GM12892 (cell line): ENCODE data around the gene EMILIN2.

Source experiments
- POLR2A ChIP-seq: IDR thresholded peaks from 2 replicates; pipeline ENCODE4 v1.6.1; 2011; ENCODE audit warnings: low read depth, low read length, control low read depth
- POLR2AphosphoS5 ChIP-seq: IDR thresholded peaks from 2 replicates; pipeline ENCODE4 v1.6.1; 2011; ENCODE audit warnings: low read depth, low read length, control low read depth
- TAF1 ChIP-seq: IDR thresholded peaks from 2 replicates; pipeline ENCODE4 v1.6.1; 2011; ENCODE audit warnings: low read depth, mild to moderate bottlenecking, control low read depth, low read length, borderline replicate concordance

GRCh38 chr18:2822213-2822921 is 24.4 kb upstream of the EMILIN2 start:
- no peak for TF ChIP-seq TAF1
- TF ChIP-seq POLR2A, result no peak
- no peak for TF ChIP-seq POLR2AphosphoS5
